SKM-1 treated with dmso at 0.1 percent for 144 hours (cell line): ENCODE data around the gene MDH1.
A peak's percentile ranks its signal among the peaks of the same experiment; 100 is the strongest.
"Not testable (repeated sequence)": the region's sequence is repeated elsewhere in the genome, so short reads cannot be mapped to it uniquely, and the experiment has no call there.

ENCODE experiments used
- DNase-seq: peaks from one replicate; lab custom pipeline; 2025; ENCODE audit not compliant: unreplicated experiment; lab: John Stamatoyannopoulos, UW

Gene MDH1

DNA sequence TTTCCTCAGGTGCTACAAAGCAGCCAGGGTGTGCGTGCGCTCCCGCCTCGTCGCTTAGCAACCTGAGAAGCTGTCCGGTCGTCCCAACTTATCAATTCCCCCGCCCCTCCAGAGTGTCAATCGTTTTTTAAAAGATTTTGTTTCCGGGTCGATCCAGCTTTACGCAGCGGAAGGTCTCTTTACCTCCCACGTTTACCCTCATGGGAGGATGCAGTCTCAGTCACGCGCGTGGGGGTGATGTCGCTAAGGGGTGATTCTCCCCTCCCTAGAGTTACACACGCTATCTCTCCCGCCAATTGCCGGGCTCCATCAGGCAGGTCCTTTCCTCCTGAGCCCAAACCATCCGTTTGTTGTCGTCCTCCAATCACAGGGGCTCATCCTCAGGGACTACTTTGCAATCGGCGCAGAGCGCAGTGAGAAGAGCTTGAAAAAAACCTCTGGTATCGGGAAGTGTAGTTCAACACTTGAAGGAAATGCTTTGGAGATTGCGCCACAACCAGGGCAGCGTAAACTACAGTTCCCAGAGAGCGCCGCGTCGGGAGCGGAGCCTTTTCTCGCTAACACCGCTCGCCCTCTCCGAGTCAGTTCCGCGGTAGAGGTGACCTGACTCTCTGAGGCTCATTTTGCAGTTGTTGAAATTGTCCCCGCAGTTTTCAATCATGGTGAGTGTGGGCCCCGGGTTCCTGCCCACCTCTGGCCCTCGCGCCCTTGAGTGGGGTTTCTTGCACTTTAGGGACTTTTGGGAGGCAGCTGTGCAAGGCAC is at the start of gene MDH1, which contains the start of gene WDPCP:
Gene MDH1, plus strand, starts transcription at position 579 of the 763 bp plus-strand sequence. Its CDS starts 81 bp downstream, at position 660.
Gene WDPCP, minus strand, starts transcription at position 93 of the 763 bp plus-strand sequence. CDS start 206 bp downstream, outside the sequence.
- peak; percentile 99 for DNase-seq

DNA sequence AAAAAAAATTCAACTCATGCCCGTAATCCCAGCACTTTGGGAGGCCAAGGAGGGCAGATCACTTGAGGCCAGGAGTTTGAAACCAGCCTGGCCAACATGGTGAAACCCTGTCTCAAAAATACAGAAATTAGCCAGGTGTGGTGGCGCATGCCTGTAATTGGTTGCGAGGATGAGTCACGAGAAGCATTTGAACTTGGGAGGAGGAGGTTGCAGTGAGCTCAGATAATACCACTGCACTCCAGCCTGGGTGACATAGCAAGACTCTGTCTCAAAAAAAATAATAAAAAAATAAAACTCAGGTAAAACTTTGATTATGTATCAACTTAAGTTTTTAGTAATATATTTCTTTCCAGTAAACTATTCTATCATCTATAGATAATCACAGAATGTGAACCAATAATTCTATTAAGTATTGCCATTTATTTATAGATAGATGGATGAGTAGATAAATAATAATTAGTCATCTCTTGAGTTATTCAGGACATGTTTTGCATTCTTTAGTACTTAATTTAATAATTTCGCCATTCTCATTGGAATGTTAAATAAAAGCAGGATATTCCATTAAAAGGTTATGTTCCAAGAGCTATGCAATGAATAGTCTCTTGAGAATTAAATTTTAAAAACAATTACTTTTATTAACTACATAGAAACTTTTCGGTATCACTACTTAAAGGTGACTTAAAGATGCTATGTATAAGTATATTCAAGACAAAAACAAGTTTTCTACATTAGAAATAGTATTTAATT is 49.2 kb upstream of the MDH1 start:
- DNase-seq: no peak

DNA sequence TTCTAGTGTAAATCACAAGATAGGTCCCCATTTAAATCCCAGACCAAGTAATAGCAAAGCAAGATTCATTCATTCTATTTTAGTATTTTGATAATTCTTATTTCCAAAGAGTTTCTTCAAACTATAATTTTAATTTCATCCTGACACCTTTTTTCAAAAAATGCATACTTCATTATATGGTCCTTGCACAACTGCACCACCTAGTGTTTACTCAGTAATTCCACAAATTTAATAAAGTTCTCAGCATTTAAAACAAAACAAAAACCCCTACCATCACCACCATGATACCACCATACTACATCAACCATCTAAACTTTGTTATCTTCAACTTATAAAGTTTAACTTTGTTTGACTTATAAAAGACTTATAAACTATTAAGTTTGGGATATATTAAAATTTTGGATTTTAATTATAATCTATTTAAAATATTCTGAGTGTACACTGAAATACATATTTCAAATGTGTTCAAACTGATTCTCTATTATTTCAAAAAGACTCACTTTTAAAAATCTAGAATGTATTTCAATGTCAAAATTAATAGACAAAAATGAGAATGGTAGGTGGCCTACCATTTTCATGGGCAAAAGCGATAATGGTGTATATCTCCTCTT is 44.6 kb upstream of the MDH1 start:
- DNase-seq: no peak

DNA sequence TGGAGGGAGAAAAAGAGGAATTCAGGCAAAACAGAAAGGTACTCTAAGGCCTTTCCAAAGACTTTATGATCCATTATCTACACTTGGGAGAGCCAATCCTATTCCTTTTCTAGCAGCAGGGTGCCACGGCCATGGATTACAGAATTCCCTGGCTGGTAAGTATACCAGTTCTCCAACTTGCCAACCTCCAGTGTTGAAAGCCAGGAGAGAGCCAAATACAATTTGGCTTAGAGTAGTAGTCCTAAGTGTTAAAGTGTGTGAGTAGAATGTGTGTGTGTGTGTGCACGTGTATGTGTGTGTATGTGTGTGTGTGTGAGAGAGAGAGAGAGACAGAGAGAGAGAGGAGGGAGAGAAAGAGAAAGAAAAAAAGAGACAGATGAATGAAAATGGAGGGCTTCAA is 43.7 kb upstream of the MDH1 start:
- DNase-seq: no peak

- DNase-seq: no peak
Observed at GRCh38 chr2:63553049-63553448, 35.7 kb upstream of the MDH1 start.

DNA sequence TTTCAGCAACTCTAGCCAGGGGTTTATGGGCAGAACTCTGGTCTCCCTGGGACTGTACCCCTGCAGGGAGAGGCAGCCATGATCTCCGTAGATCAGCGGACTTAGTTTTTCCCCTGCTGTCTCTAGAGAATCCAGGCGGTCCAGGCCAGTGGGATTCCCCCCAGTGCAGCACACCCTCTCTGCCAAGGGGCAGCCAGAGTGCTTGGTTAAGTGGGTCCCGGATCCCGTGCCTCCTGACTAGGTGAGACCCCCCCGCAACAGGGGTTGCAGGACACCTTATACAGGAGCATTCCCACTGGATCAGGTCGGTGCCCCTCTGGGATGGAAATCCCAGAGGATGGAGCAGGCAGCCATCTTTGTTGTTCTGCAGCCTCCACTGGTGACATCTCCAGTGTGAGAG is 33.5 kb upstream of the MDH1 start:
- DNase-seq: no peak

- no peak for DNase-seq
Observed at GRCh38 chr2:63555931-63556330, 32.8 kb upstream of the MDH1 start.

DNA sequence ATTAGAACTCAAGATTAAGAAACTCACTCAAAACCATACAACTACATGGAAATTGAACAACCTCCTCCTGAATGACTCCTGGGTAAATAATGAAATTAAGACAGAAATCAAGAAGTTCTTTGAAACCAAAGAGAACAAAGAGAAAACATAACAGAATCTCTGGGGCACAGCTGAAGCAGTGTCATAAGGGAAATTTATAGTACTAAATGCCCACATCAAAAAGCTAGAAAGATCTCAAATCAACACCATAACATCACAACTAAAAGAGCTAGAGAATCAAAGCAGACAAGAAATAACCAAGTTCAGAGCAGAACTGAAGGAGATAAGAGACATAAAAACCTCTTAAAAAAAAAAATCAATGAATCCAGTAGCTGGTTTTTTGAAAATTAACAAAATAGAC is 30.9 kb upstream of the MDH1 start:
- not testable (repeated sequence) for DNase-seq

DNA sequence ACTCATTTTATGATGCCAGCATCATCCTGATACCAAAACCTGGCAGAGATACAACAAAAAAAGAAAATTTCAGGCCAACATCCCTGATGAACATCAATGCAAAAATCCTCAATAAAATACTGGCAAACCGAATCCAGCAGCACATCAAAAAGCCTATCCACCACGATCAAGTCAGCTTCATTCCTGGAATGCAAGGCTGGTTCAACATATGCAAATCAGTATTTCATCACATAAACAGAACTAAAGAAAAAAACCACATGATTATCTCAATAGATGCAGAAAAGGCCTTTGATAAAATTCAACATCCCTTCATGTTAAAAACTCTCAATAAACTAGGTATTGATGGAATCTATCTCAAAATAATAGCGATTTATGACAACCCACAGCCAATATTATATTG is 29.8 kb upstream of the MDH1 start:
- not testable (repeated sequence) for DNase-seq

- DNase-seq: no peak
Observed at GRCh38 chr2:63562751-63563150, 26.0 kb upstream of the MDH1 start.

- no peak for DNase-seq
Observed at GRCh38 chr2:63569740-63570139, 19.0 kb upstream of the MDH1 start.

GRCh38 chr2:63571291-63571690 is 17.5 kb upstream of the MDH1 start:
- no peak for DNase-seq

DNA sequence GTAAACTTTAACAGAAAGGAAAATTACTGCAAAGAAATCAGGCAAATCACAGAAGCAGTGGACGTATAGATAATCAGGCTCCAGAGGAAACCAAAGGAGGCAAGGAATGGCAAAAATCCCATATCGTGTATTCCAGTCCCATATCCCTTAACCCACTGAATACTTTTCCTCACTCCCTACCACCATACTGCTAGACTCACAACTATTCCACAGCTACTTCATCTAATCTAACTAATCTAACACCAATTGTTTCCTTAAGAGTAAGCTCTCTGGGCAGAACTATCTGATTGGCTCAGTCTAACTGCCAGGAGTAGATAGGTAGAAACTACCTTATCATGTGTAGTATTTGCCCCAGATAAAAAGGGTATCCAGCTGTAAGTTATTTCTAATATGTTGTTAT is 16.8 kb upstream of the MDH1 start:
- DNase-seq: no peak

GRCh38 chr2:63573026-63573425 is 15.7 kb upstream of the MDH1 start:
- not testable (repeated sequence) for DNase-seq

DNA sequence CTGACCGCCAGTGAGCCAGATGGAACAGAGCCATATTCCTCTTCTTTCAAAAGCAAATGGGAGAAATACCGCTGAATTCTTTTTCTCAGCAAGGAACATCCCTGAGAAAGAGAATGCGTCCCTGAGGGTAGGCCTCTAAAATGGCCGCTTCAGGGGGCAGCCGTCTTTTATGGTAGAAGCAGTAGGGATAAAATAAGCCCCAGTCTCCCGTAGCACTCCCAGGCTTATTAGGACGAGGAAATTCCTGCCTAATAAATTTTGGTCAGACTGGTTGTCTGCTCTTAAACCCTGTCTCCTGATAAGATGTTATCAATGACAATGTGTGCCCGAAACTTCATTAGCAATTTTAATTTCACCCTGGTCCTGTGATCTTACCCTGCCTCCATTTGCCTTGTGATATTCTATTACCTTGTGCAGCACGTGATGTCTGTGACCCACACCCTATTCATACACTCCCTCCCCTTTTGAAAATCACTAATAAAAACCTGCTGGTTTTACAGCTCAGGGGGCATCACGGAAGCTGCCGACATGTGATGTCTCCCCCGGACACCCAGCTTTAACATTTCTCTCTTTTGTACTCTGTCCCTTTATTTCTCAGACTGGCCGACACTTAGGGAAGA is 14.9 kb upstream of the MDH1 start:
- not testable (repeated sequence) for DNase-seq

GRCh38 chr2:63576546-63576945 is 12.2 kb upstream of the MDH1 start:
- no peak for DNase-seq

DNA sequence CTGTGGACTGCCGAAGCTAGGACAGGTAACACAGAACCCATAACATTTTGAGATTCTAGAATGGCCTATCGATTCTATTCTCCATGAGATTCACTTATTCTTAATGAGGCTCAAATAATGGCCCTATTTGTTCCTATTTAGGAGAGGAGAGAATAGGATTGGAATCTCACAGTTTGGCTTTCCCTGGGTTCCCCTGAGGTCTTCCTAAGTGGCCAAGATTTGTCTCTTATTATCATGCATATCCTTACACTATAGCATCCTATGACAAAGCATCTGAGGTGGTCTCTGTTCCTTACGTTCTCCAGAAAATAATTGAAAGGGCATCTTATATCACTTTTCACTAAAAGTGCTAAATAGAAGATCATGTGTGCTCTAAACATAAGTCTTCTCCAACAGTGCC is 10.0 kb upstream of the MDH1 start:
- no peak for DNase-seq

DNA sequence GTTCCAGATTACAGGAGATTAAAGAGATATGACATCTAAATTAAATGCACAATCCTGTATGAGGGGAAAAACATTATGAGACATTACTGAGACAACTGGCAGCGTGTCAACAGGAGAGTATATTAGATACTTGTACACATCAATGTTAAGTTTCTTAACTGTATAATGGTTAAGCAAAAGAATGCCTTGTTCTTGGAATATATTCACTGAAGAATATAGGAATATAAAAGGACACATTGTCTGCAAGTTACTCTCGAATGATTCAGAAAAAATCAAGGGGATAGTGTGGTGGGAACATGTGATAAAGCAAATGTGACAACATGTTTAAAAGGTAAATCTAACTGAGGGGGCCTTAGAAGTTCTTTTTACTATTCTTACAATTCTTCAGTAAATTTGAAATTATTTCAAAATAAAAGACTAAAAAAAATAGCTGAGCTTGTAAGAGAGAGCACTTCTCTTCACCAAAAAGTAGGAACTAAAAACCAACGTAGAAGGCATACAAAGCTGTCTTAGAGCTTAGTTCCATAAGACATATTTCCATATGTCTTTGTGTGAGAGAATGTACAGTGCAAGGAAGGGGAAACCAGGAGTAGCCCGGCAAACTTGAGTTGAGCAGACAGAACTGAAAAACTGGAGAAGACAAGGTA is 8.0 kb upstream of the MDH1 start:
- no peak for DNase-seq

DNA sequence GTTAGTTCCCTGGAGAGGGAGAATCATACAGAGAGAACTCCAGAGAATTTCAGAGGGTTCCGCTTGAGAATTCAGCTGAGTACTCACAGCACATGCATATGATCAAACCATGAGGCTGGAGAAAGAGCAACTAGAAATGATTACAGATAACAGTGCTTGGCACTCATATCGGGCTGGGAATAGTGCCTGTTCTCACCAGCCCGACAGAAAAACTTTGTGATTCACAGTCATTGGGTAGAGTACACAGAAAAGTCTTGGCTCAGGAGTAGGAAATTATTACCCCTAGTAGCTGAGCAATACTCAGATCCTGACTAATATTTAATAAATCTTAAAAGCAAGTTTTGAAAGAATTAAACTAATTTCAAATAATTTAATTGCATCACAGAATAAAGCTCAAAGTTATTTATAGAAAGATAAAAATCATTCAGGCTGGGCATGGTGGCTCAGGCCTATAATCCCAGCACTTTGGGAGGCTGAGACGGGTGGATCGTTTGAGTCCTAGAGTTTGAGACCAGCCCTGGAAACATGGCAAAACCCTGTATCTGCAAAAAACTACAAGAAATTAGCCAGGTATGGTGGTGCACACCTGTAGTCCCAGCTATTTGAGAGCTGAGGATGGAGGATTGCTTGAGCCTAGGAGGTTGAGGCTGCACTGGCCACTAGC is 7.3 kb upstream of the MDH1 start:
- DNase-seq: no peak

GRCh38 chr2:63582873-63583272 is 5.9 kb upstream of the MDH1 start:
- no peak for DNase-seq
